Karpas-422 (cell line): ENCODE results near the gene TSPYL6. TPM values are rescaled to one million over a fixed set of nuclear protein-coding genes. Genes with fewer than 3 reads are reported as not detected.
"Not testable (repeated sequence)": the region's sequence is repeated elsewhere in the genome, so short reads cannot be mapped to it uniquely, and the experiment has no call there.

ENCODE experiments used
- DNase-seq: peaks from one replicate; pipeline ENCODE4 v3.0.0-alpha.2; 2015
- H2AFZ ChIP-seq: fragments of 200-600 bp; sonication (generic); 2 replicates; pipeline ENCODE4 v1.6.1; 2014; ENCODE audit warnings: antibody characterized with exemption, low read length, mixed read lengths
- H3K27ac ChIP-seq: fragments of 200-600 bp; sonication (generic); 2 replicates; pipeline ENCODE4 v1.5.1; 2014; ENCODE audit warnings: mild to moderate bottlenecking, low read length, moderate library complexity
- H3K27me3 ChIP-seq: fragments of 200-600 bp; sonication (generic); 2 replicates; pipeline ENCODE4 v1.6.1; 2014; ENCODE audit warnings: low read length, mixed read lengths
- H3K36me3 ChIP-seq: fragments of 200-600 bp; sonication (generic); 2 replicates; pipeline ENCODE4 v1.6.1; 2014; ENCODE audit warnings: low read length, mixed read lengths; ENCODE audit not compliant: insufficient read depth
- H3K4me1 ChIP-seq: fragments of 200-600 bp; sonication (generic); 2 replicates; pipeline ENCODE4 v1.6.1; 2014; ENCODE audit warnings: mild to moderate bottlenecking, low read length, mixed read lengths
- H3K4me2 ChIP-seq: fragments of 200-600 bp; sonication (generic); 2 replicates; pipeline ENCODE4 v1.6.1; 2014; ENCODE audit warnings: low read length, low read depth, mild to moderate bottlenecking; ENCODE audit not compliant: poor library complexity, severe bottlenecking
- H3K4me3 ChIP-seq: fragments of 200-600 bp; sonication (generic); 2 replicates; pipeline ENCODE4 v1.5.1; 2014; ENCODE audit warnings: mild to moderate bottlenecking, antibody characterized with exemption, low read length, mixed read lengths
- H3K79me2 ChIP-seq: fragments of 200-600 bp; sonication (generic); 2 replicates; pipeline ENCODE4 v1.6.1; 2014; ENCODE audit warnings: mild to moderate bottlenecking, low read length, mixed read lengths
- H3K9ac ChIP-seq: fragments of 200-600 bp; sonication (generic); 2 replicates; pipeline ENCODE4 v1.6.0; 2014; ENCODE audit warnings: low read length
- H3K9me2 ChIP-seq: fragments of 200-600 bp; sonication (generic), shearing (Covaris generic); replicated peaks from 2 replicates; pipeline ENCODE4 v1.6.0; 2014; ENCODE audit warnings: mild to moderate bottlenecking, low read length, moderate library complexity; ENCODE audit not compliant: insufficient read depth
- H3K9me3 ChIP-seq: fragments of 300-700, 200-600 bp; sonication (generic); 2 replicates; pipeline ENCODE4 v1.6.1; 2014; ENCODE audit warnings: low read length, mixed read lengths
- H4K20me1 ChIP-seq: fragments of 200-600 bp; sonication (generic); 2 replicates; pipeline ENCODE4 v1.6.1; 2014; ENCODE audit warnings: mild to moderate bottlenecking, antibody characterized with exemption, low read length, low read depth; ENCODE audit not compliant: insufficient read depth
- total RNA-seq: library from RNA; depleted of rRNA; stranded (reverse); fragments of >200 nt; shearing (Covaris generic); gene quantifications from 2 replicates; pipeline ENCODE4 v1.2.3, GENCODE V29; 2014; ENCODE audit warnings: low replicate concordance; rRNA removed

Gene TSPYL6
- total RNA-seq: 0.60 TPM in 1 of 2 replicates, not detected in the other

DNA sequence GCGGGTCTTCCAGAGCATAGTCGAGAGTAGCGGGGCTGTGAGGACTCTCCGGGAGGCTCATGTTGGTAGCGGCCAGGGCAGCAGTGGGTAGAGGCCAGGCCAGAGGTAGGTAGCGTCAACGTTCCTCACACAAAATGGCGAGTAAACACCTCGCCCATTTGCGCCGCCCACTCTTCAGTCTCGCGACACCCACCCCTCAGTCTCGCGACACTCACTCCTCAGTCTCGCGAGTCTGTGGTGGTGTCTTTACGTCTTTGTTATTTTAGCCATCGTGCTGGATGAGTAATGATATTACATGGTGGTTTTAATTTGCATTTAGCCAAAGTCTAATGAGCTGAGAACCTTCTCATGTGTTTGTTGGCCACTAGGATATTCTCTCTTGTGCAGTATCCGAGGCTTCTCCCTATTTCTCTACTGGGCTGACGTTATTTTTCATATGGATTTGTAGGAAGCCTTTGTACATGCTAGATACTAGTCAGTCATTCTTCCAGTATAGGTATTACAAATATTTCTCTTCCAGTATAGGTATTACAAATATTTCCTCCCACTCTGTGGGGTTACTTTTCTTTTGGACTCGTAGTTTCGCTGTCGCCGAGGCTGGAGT is at the start of gene TSPYL6:
Gene TSPYL6, minus strand, starts transcription at position 139 of the 604 bp plus-strand sequence. Its CDS starts 78 bp downstream, at position 61.
- Histone ChIP-seq H4K20me1 (no peaks in the 10 kb centered on the region), H3K9me3 (no peaks in the 10 kb centered on the region), H3K9me2 (no peaks in the 10 kb centered on the region), H2AFZ (no peak within 1 kb of the TSS), H3K36me3 (no peaks in the 10 kb centered on the region), H3K79me2 (no peaks in the 10 kb centered on the region), H3K27ac (no peak within 1 kb of the TSS), H3K4me2 (no peak within 1 kb of the TSS), H3K9ac (no peak within 1 kb of the TSS), H3K4me1 (no peaks in the 10 kb centered on the region), H3K27me3 (no peaks in the 10 kb centered on the region), H3K4me3 (no peak within 1 kb of the TSS)
- no peak for DNase-seq

DNA sequence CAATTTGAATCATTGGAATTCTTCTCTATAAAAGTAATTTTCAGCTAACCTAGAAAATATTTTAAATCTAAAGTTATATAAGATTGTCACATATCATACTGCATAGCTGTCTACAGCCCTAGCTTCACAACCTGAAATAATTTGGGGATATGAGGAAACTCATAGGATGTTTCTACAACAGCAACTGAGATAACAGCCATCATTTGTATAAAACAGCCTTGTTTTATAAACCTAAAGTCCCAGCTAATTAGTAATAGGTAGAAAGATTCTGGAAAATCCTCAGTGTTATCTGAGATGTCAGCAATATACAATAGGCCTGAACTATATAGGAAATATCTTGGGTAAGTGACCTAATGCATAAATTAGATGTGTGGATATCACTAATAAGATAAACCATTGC is 47.6 kb upstream of the TSPYL6 start:
- Histone ChIP-seq H3K27ac (no peak overlapping the region), H4K20me1 (no peaks in the 10 kb centered on the region), H3K79me2 (no peaks in the 10 kb centered on the region), H3K27me3 (no peaks in the 10 kb centered on the region), H3K9me2 (no peaks in the 10 kb centered on the region), H3K9me3 (no peaks in the 10 kb centered on the region), H3K9ac (no peak overlapping the region), H3K4me3 (no peak overlapping the region), H3K4me1 (no peaks in the 10 kb centered on the region), H2AFZ (no peak overlapping the region), H3K4me2 (no peak overlapping the region), H3K36me3 (no peaks in the 10 kb centered on the region)
- DNase-seq: no peak

DNA sequence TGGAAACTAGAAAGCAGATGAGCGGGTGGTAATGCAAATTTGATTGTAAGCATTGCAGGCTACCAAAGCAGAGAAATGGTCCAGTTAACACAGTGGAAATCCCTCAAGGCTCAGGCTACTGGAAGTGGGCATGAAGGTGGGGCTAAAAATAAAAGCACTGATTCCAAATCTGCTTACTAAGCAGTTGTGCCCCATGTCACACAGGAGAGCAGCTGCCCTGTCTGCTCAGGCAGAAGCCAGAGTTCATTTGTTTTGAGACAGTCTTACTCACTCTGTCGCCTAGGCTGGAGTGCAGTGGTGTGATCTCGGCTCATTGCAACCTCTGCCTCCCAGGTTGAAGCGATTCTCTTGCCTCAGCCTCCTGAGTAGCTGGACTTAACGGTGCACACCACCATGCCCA is 42.5 kb upstream of the TSPYL6 start:
- Histone ChIP-seq H3K4me2 (no peak overlapping the region), H4K20me1 (no peaks in the 10 kb centered on the region), H2AFZ (no peak overlapping the region), H3K9me3 (no peaks in the 10 kb centered on the region), H3K79me2 (no peaks in the 10 kb centered on the region), H3K9me2 (no peaks in the 10 kb centered on the region), H3K4me1 (peaks cover 2% of the 10 kb centered on the region), H3K9ac (no peak overlapping the region), H3K27me3 (no peaks in the 10 kb centered on the region), H3K4me3 (no peak overlapping the region), H3K27ac (no peak overlapping the region), H3K36me3 (no peaks in the 10 kb centered on the region)
- DNase-seq: no peak

DNA sequence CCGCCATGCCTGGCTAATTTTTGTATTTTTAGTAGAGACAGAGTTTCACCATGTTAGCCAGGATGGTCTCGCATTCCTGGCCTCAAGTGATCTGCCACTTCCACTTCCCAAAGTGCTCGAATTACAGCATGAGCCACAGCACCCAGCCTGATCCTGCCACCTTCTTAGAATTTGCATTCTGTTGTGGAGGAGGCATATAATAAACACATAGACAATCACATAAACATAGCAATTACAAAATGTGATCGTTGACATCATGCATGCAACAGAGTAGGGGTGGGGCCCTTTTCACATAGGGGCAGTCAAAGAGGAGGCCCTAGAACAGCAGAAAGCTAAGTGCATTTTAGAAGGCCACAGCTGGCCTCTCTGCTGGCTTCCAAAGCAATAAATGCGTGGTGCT is 39.9 kb upstream of the TSPYL6 start:
- Histone ChIP-seq H3K27ac (no peak overlapping the region), H3K4me3 (no peak overlapping the region), H3K9me2 (no peaks in the 10 kb centered on the region), H3K27me3 (no peaks in the 10 kb centered on the region), H4K20me1 (no peaks in the 10 kb centered on the region), H3K4me1 (peaks cover 13% of the 10 kb centered on the region), H3K9ac (no peak overlapping the region), H3K36me3 (no peaks in the 10 kb centered on the region), H3K9me3 (no peaks in the 10 kb centered on the region), H2AFZ (no peak overlapping the region), H3K79me2 (no peaks in the 10 kb centered on the region), H3K4me2 (no peak overlapping the region)
- no peak for DNase-seq

DNA sequence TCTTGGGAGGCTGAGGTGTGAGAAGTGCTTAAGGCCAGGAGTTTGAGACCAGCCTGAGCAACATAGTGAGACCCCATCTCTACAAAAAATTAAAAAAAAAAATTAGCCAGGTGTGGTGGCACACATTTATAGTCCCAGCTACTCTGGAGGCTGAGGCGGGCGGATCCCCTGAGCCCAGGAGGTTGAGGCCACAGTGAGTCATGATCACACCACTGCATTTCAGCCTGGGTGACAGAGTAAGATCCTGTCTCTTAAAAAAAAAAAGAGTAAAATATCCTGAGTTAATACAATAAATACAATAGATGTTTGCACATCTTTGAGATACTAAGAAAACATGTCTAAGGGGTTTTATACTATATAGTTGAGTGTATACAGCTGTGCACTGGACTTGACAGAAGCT is 38.6 kb upstream of the TSPYL6 start:
- H4K20me1 ChIP-seq, H3K4me3 ChIP-seq, H3K27ac ChIP-seq, H3K4me2 ChIP-seq, H3K27me3 ChIP-seq, DNase-seq, H3K9me2 ChIP-seq, H2AFZ ChIP-seq, H3K79me2 ChIP-seq, H3K9ac ChIP-seq, H3K9me3 ChIP-seq, H3K36me3 ChIP-seq: not testable (repeated sequence)
- H3K4me1 ChIP-seq: peaks cover 23% of the 10 kb centered on the region

DNA sequence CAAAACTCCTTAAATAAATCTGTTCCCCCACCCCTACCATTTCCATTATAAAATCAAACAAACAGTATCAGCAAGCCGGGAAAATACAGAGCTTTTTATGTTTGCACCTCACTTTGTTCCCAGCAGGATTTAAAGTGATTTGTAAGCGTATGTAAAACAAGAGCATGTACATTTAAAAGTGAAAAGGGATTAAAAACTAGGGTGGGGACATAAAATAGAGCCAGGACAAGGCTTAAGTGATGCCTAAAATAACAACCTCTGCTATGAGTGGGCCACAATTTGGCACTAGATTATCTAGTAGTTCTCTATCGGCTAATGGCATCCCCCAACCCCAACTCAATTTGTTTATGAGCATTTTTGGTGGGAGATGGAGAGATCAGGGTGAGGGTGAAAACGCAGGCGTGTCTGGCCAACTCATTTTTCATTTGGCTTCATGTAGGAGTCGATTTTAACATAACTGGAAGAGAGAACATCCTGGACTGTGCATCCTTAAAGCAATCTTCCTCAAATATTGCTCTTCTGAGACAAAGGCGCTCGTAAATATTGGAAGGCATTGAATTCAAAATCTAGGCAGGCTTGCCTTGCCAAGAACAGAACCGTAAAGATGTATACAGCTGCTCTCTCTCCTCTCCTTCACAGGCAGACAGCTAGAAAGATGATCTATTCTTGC is 34.5 kb upstream of the TSPYL6 start:
- Histone ChIP-seq H4K20me1 (no peaks in the 10 kb centered on the region), H2AFZ (no peak overlapping the region), H3K9ac (peak overlapping the region; percentile 12; the same call in 1 of the 2 replicates), H3K4me3 (no peak overlapping the region), H3K36me3 (no peaks in the 10 kb centered on the region), H3K27me3 (no peaks in the 10 kb centered on the region), H3K9me2 (no peaks in the 10 kb centered on the region), H3K79me2 (no peaks in the 10 kb centered on the region), H3K27ac (no peak overlapping the region), H3K4me1 (peaks cover 23% of the 10 kb centered on the region), H3K4me2 (peak overlapping the region; percentile 38), H3K9me3 (no peaks in the 10 kb centered on the region)
- no peak for DNase-seq

DNA sequence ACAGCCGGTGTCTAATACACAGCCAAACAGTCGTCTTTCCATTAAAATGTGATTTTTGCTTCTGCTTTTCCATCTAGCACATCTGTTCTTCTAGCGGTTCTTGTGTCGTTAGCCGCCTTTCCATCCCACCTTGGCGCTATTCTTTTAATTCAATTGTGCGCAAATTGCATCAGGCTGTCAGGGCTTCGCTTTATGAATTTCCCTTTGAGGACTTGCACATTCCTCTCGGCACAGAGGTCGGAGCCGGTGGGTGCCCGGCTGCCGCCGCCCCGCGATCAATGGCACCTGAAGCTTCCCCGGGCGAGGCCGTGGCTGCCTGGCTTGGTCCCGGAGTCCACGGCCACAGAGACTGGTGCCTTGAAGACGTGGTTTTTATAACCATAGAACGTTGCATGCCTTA is 33.9 kb upstream of the TSPYL6 start:
- Histone ChIP-seq H3K9ac (no peak overlapping the region), H3K9me3 (no peaks in the 10 kb centered on the region), H3K36me3 (no peaks in the 10 kb centered on the region)

DNA sequence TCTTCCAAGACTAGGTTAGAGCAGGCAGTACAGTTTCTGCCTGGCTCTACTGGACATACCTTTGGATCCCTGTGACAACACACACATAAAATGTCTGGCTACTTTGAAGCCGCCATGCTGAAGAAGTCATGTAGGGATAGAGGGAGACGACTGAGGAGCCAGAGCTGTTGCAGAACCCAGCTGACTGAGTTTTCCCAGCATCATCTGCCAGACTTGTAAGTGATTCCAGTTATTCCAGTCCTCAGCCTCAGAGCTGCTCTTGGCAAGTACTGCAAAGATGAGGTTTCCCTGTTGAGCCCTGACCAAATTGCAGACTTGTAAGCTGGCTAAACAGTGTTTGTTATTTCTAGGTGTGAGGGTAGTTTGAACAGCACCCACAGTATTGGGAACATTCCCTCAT is 31.5 kb upstream of the TSPYL6 start:
- H3K79me2 ChIP-seq: no peaks in the 10 kb centered on the region
- H3K9me3 ChIP-seq: no peaks in the 10 kb centered on the region
- H3K9ac ChIP-seq: no peak overlapping the region
- no peak for DNase-seq
- no peak overlapping the region for H3K4me3 ChIP-seq
- no peak overlapping the region for H3K27ac ChIP-seq
- no peaks in the 10 kb centered on the region for H3K9me2 ChIP-seq
- H4K20me1 ChIP-seq: no peaks in the 10 kb centered on the region
- no peak overlapping the region for H2AFZ ChIP-seq
- peaks cover 15% of the 10 kb centered on the region for H3K4me1 ChIP-seq
- H3K36me3 ChIP-seq: no peaks in the 10 kb centered on the region
- H3K4me2 ChIP-seq: no peak overlapping the region
- H3K27me3 ChIP-seq: no peaks in the 10 kb centered on the region

More for the DNA sequence above, 33.9 kb upstream of the TSPYL6 start:
- no peak overlapping the region for H3K4me3 ChIP-seq
- no peaks in the 10 kb centered on the region for H3K27me3 ChIP-seq
- H2AFZ ChIP-seq: no peak overlapping the region
- H3K9me2 ChIP-seq: no peaks in the 10 kb centered on the region
- no peak overlapping the region for H3K27ac ChIP-seq
- H3K4me1 ChIP-seq: peaks cover 23% of the 10 kb centered on the region
- no peak overlapping the region for H3K4me2 ChIP-seq
- no peak for DNase-seq
- no peaks in the 10 kb centered on the region for H4K20me1 ChIP-seq
- no peaks in the 10 kb centered on the region for H3K79me2 ChIP-seq
